ENCODE results near the gene PPFIA1. TPM values are rescaled to one million over a fixed set of nuclear protein-coding genes. Genes with fewer than 3 reads are reported as not detected.

PPFIA1 gene
- total RNA-seq, 2 donors from 2014 or later = 47.8 to 82.9 TPM

GRCh38 chr11:70271649-70271953, 1.1 kb downstream of the PPFIA1 start:
- TF ChIP-seq, protein P1, sequence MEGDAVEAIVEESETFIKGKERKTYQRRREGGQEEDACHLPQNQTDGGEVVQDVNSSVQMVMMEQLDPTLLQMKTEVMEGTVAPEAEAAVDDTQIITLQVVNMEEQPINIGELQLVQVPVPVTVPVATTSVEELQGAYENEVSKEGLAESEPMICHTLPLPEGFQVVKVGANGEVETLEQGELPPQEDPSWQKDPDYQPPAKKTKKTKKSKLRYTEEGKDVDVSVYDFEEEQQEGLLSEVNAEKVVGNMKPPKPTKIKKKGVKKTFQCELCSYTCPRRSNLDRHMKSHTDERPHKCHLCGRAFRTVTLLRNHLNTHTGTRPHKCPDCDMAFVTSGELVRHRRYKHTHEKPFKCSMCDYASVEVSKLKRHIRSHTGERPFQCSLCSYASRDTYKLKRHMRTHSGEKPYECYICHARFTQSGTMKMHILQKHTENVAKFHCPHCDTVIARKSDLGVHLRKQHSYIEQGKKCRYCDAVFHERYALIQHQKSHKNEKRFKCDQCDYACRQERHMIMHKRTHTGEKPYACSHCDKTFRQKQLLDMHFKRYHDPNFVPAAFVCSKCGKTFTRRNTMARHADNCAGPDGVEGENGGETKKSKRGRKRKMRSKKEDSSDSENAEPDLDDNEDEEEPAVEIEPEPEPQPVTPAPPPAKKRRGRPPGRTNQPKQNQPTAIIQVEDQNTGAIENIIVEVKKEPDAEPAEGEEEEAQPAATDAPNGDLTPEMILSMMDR (IDR thresholded peaks at IDR 0.05) = no peak
- no peak for DNase-seq (ENCODE audit: low spot score)
- no peak for ATAC-seq (ENCODE audit: insufficient number of reproducible peaks, low FRiP score, low read depth)
- H3K9me3 ChIP-seq = no peaks in the 10 kb centered on the region
- peaks cover 10% of the 10 kb centered on the region for H3K36me3 ChIP-seq
- H3K27ac ChIP-seq = peak overlapping the region in 1 of 2 donors; percentile 66
- H3K4me3 ChIP-seq = peak overlapping the region; percentile 89
- H3K4me1 ChIP-seq (ENCODE audit: control insufficient read depth in 1 of 2, low read depth in 2 of 2) = peaks cover 25 to 28% of the 10 kb centered on the region in 2 donors
- no peaks in the 10 kb centered on the region for H3K27me3 ChIP-seq (replicated peaks; ENCODE audit: insufficient read depth)

DNA sequence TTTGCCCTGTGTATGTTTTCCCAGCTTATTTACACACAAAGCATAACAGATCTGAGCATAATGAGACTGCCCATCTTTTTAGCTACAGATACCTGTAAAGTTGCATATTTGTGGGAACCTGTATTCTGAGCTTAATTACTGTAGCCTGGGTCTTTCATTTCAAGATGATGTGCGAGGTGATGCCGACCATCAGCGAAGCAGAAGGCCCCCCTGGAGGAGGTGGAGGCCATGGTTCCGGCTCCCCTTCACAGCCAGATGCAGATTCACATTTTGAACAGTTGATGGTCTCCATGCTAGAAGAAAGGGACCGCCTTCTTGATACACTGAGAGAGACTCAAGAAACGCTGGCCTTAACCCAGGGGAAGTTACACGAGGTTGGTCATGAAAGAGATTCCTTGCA, 1.5 kb downstream of the PPFIA1 start:
- Histone ChIP-seq H3K9me3 (no peaks in the 10 kb centered on the region), H3K27ac (no peak overlapping the region), H3K27me3 (replicated peaks; ENCODE audit: insufficient read depth) (no peaks in the 10 kb centered on the region), H3K4me1 (ENCODE audit: control insufficient read depth in 1 of 2, low read depth in 2 of 2) (peaks cover 25 to 28% of the 10 kb centered on the region in 2 donors), H3K4me3 (peak overlapping the region; percentile 89), H3K36me3 (peaks cover 10% of the 10 kb centered on the region)
- TF ChIP-seq, protein P1 (IDR thresholded peaks at IDR 0.05) = no peak
- no peak for ATAC-seq (ENCODE audit: insufficient number of reproducible peaks, low FRiP score, low read depth)
- DNase-seq (ENCODE audit: low spot score) = no peak

DNA sequence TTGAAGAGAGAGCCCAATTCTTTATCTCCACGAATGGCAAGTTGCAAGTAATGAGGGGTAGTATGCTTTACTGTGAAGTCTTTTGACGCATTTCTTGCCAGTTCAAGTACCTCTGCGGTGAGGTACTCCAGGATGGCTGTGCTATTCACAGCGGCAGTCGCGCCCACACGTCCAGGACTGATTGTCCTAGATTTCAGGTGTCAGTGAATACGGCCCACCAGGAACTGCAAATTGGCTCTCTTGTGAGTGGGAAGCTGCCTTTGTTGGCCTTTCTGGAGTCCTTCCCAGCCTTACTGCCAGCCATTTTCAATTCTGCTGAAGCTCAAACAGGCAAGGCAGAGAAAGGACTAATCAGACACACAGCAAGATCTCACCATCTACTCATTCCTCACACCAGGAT, 8.5 kb downstream of the PPFIA1 start:
- no peak for ATAC-seq (ENCODE audit: insufficient number of reproducible peaks, low FRiP score, low read depth)
- peaks cover 4% of the 10 kb centered on the region for H3K36me3 ChIP-seq
- no peak overlapping the region for H3K27ac ChIP-seq
- H3K4me1 ChIP-seq (ENCODE audit: control insufficient read depth in 1 of 2, low read depth in 2 of 2) = peaks cover 0 to 19% of the 10 kb centered on the region in 2 donors
- H3K27me3 ChIP-seq (replicated peaks; ENCODE audit: insufficient read depth) = no peaks in the 10 kb centered on the region
- DNase-seq (ENCODE audit: low spot score) = no peak
- TF ChIP-seq, protein P1 (IDR thresholded peaks at IDR 0.05) = no peak
- no peak overlapping the region for H3K4me3 ChIP-seq
- no peaks in the 10 kb centered on the region for H3K9me3 ChIP-seq

- peaks cover 0 to 13% of the 10 kb centered on the region in 2 donors for H3K4me1 ChIP-seq (ENCODE audit: control insufficient read depth in 1 of 2, low read depth in 2 of 2)
- peak overlapping the region in 1 of 2 donors; percentile 0 for H3K27ac ChIP-seq
- TF ChIP-seq, protein P1 (IDR thresholded peaks at IDR 0.05) = no peak
- no peak overlapping the region for H3K4me3 ChIP-seq
- ATAC-seq (ENCODE audit: insufficient number of reproducible peaks, low FRiP score, low read depth) = no peak
- DNase-seq (ENCODE audit: low spot score) = peak; percentile 37
- no peaks in the 10 kb centered on the region for H3K9me3 ChIP-seq
- peaks cover 13% of the 10 kb centered on the region for H3K36me3 ChIP-seq
- no peaks in the 10 kb centered on the region for H3K27me3 ChIP-seq (replicated peaks; ENCODE audit: insufficient read depth)
Observed at GRCh38 chr11:70281156-70281609, 10.7 kb downstream of the PPFIA1 start.

DNA sequence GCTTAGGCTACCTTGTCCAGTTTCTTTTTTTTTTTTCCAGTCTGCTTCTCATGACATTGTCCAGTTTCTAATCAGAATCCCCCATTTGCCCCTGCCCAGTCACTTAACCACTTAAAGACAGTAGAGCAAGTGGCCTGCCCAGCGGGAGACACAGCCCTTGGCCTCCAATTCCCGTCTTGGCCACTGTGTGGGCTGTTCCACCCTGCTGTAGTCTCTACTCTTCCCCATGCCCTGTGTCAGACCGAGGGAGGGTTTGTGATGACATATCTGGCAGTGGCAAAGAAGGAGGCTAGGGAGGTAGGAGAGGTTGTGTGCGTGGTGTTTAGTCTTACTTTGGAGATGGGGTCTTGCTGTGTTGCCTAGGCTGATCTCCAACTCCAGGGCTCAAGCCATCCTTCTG, 11.5 kb downstream of the PPFIA1 start:
- H3K4me3 ChIP-seq = no peak overlapping the region
- TF ChIP-seq, protein P1 (IDR thresholded peaks at IDR 0.05) = no peak
- H3K9me3 ChIP-seq = no peaks in the 10 kb centered on the region
- peaks cover 0 to 13% of the 10 kb centered on the region in 2 donors for H3K4me1 ChIP-seq (ENCODE audit: control insufficient read depth in 1 of 2, low read depth in 2 of 2)
- ATAC-seq (ENCODE audit: insufficient number of reproducible peaks, low FRiP score, low read depth) (no peak), DNase-seq (ENCODE audit: low spot score) (no peak)
- no peaks in the 10 kb centered on the region for H3K27me3 ChIP-seq (replicated peaks; ENCODE audit: insufficient read depth)
- peaks cover 17% of the 10 kb centered on the region for H3K36me3 ChIP-seq
- no peak overlapping the region for H3K27ac ChIP-seq

Measured in thoracic aorta (tissue), 2 donors.